HG02623 (cell line): ENCODE results near the gene CDCA3.
A peak's percentile ranks its signal among the peaks of the same experiment; 100 is the strongest.
"Not testable (repeated sequence)": the region's sequence is repeated elsewhere in the genome, so short reads cannot be mapped to it uniquely, and the experiment has no call there.

Experiments
- ATAC-seq: cut with Tn5 transposase; IDR thresholded peaks from one replicate; pipeline ENCODE4 v1.9.1; 2021; ENCODE audit warnings: moderate library complexity; ENCODE audit not compliant: unreplicated experiment

The CDCA3 gene

GRCh38 chr12:6873094-6874014, 22.3 kb upstream of the CDCA3 start, which contains the start of gene SPSB2:
Gene SPSB2, minus strand, starts transcription at chr12:6873303. Its CDS starts 402 bp downstream, at chr12:6872901.
- ATAC-seq = peak; percentile 69

GRCh38 chr12:6872073-6873048, 21.3 kb upstream of the CDCA3 start:
- ATAC-seq = no peak

DNA sequence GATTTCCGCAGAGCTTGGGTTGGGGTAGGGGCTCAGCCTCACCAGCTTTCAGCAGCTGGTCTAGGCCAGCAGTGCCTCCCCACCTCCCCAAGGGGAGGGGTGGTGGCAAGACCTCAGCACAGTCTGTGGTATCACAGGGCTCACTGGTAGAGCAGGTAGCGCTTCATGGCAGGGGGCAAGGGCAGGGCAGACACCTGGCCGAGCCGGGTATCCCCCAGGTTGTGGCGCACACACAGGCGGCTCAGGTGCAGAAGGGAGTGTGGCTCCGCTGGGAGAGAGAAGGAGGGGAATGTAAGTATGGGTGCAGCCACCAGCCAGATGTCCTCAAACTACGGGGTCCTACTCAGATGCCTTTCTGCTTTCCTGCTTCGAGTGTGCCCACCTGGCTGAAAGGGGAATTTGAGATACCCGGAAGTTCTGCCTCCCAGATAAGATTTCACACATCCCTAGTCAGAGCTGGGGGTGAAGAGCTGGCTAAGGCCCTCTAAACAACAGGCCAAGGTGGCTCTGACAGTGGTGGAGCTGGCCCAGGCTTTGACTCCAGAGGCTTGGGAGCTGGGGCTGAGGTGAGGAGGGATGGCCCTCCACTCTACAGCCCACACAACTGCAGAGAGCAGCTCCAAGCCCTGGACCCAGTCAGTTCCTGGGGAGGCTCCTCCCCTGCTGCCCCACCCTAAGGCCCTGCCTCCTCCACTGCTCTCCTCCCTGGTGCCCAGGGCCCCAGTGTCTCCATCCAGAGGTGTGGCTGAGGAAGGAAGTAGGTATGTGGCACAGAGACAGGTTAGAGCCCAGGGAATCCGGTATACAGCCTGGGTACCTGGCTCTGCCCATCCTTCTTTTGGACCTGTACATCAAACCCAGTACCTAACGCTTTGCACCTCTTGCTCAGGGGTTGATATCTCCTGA, 20.2 kb upstream of the CDCA3 start:
- ATAC-seq = no peak

DNA sequence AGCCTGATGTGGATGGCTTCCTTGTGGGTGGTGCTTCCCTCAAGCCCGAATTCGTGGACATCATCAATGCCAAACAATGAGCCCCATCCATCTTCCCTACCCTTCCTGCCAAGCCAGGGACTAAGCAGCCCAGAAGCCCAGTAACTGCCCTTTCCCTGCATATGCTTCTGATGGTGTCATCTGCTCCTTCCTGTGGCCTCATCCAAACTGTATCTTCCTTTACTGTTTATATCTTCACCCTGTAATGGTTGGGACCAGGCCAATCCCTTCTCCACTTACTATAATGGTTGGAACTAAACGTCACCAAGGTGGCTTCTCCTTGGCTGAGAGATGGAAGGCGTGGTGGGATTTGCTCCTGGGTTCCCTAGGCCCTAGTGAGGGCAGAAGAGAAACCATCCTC, 19.2 kb upstream of the CDCA3 start:
- not testable (repeated sequence) for ATAC-seq

DNA sequence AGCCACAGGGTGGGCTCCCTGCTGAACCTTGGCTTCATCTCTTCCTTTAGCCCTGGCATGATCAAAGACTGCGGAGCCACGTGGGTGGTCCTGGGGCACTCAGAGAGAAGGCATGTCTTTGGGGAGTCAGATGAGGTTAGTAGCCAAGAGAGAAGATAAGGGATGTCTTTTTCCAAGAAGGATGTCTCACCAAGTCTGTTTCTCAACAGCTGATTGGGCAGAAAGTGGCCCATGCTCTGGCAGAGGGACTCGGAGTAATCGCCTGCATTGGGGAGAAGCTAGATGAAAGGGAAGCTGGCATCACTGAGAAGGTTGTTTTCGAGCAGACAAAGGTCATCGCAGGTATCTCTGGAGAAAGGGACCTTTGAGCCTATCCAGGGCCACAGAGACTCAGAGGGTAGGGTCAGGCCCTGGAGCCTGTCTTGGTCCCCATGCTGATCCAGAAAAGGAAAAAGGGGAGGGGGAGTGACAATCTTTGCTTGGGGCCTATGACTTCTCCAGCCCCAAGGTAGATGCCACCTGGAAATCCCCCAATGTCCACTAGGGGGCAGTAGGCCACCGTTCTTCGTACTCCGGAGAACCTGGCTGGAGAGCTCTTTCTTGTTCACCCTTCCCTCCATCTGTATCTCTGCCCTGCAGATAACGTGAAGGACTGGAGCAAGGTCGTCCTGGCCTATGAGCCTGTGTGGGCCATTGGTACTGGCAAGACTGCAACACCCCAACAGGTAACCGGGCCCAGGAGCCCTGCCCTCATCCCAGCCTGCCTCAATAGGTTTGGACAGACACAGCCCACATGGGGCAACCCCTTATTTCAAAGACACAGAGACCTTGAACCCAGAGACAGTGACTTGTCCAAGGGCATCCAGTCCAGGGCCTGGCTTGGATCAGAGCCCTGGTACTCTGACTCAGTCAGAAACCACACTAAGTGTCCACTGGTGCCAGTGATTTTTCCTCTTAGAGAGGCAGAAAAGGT, 18.2 kb upstream of the CDCA3 start:
- ATAC-seq = no peak

GRCh38 chr12:6868211-6869048, 17.3 kb upstream of the CDCA3 start:
- ATAC-seq = no peak

- peak; percentile 46 for ATAC-seq
These were observed 16.5 kb upstream of the CDCA3 start, which contains the start of gene TPI1 for GRCh38 chr12:6867413-6868210. Gene TPI1, plus strand, starts transcription at chr12:6867531. Its CDS starts 36 bp downstream, at chr12:6867567.

DNA sequence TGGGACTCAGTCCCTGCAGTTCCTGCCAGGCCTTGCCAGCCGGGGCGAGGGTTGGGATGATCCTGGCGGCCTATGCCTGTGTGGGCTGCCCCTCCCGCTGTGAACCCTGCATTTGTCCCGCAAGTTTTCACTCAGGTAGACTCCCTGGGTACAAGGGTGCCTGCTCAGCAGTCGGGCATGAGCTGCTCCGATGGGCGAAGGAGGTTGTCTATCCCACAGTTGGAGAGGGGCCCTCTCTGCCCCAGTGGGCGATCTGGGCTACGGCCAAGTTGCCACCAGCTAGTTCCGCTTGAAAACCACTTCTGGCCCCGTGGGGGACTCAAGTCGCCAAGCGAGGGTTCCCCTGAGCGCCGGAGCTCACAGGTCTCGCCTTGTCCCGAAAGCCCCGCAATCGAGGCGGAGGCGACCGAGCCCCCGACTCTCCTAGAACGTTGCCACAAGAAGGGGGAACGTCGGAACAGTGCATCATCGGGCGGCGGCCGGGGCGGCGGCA, 15.9 kb upstream of the CDCA3 start:
- ATAC-seq = no peak

GRCh38 chr12:6866163-6866919, 15.3 kb upstream of the CDCA3 start:
- ATAC-seq = no peak

DNA sequence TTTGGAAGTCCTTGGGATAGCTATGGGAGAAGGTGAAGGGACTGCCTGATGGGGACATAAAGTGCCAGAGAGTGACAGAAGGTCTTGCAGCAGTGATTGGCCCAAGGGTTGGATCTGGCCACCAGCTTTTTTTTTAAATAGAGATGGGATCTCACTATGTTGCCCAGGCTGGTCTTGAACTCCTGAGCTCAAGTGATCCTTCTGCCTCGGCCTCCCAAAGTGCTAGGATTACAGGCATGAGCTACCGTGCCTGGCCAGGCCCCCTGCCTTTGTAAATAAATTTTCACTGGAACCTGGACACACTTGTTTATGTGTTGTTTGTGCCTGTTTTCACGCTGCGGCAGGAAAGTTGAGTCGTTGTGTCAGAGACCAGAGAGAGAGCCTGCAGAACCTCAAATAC, 14.2 kb upstream of the CDCA3 start:
- not testable (repeated sequence) for ATAC-seq

- ATAC-seq = no peak
These were observed 12.7 kb upstream of the CDCA3 start for GRCh38 chr12:6863586-6864321.

GRCh38 chr12:6863033-6863432, 11.9 kb upstream of the CDCA3 start:
- ATAC-seq = no peak

- no peak for ATAC-seq
These were observed 10.3 kb upstream of the CDCA3 start for GRCh38 chr12:6861391-6861790.

GRCh38 chr12:6860942-6861341, 9.9 kb upstream of the CDCA3 start:
- no peak for ATAC-seq

DNA sequence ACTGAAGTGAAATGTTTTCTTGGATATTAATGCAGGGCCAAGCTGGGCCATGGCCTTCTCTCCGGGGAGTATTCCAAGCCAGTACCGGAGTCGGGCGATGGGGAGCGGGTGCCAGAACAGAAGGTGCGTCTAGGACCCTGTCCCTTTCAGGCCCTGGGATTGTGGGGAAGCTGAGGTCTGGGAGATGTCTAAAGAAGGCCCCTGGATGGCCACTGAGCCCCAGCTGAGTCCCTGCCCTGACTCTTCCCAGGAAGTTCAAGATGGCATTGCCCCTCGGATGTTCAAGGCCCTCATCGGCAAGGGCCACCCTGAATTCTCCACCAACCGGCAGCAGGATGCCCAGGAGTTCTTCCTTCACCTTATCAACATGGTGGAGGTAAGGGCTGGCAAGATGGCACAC, 9.0 kb upstream of the CDCA3 start:
- no peak for ATAC-seq

DNA sequence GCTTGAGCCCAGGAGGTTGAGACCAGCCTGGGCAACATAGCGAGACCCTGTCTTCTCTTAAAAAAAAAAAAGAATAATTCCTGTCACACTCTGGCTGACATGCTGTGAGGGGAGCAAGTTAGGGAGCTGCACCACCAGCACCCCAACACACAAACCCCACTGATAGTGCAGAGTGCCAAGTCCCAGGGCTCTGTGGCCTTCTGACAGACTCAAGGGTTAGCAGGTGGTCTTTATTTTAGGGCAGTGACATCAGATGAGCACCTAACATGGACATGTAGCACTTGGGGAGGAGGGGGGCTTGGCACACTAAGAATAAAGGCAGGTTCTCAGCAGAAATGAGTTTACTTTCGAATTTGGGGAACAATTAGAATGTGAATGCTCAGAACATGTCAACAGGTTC, 7.7 kb upstream of the CDCA3 start:
- ATAC-seq = no peak
